HG03060 (cell line): ENCODE measurements around the gene SRPRA.
"Not testable (repeated sequence)": the region's sequence is repeated elsewhere in the genome, so short reads cannot be mapped to it uniquely, and the experiment has no call there.

ENCODE experiments used
- ATAC-seq: cut with Tn5 transposase; IDR thresholded peaks from one replicate; pipeline ENCODE4 v1.9.1; 2021; ENCODE audit warnings: low read depth, moderate number of reproducible peaks; ENCODE audit not compliant: unreplicated experiment

The SRPRA gene

GRCh38 chr11:126284829-126285228 is 16.1 kb upstream of the SRPRA start:
- ATAC-seq = peak; percentile 79

GRCh38 chr11:126282736-126283591 is 14.3 kb upstream of the SRPRA start, which contains the start of gene TIRAP:
TIRAP (plus strand) TSS chr11:126283093; CDS start chr11:126290895, 7,802 bp downstream.
- no peak for ATAC-seq

GRCh38 chr11:126282361-126282735 is 13.7 kb upstream of the SRPRA start:
- ATAC-seq = no peak

- ATAC-seq = no peak
These were observed 13.0 kb upstream of the SRPRA start for GRCh38 chr11:126281666-126282175.

- no peak for ATAC-seq
These were observed 12.6 kb upstream of the SRPRA start for GRCh38 chr11:126281245-126281644.

- no peak for ATAC-seq
These were observed 11.9 kb upstream of the SRPRA start for GRCh38 chr11:126280595-126280994.

GRCh38 chr11:126279191-126279590 is 10.5 kb upstream of the SRPRA start:
- ATAC-seq = no peak

GRCh38 chr11:126277780-126278179 is 9.1 kb upstream of the SRPRA start:
- no peak for ATAC-seq

- ATAC-seq = no peak
These were observed 8.6 kb upstream of the SRPRA start for GRCh38 chr11:126277322-126277721.

GRCh38 chr11:126268361-126268707 is 361 bp downstream of the SRPRA start:
- ATAC-seq = no peak

- ATAC-seq = no peak
These were observed 1.0 kb downstream of the SRPRA start for GRCh38 chr11:126267650-126268049.

GRCh38 chr11:126265811-126266210 is 2.9 kb downstream of the SRPRA start:
- ATAC-seq = no peak

- no peak for ATAC-seq
These were observed 5.2 kb downstream of the SRPRA start for GRCh38 chr11:126263489-126263888.

- ATAC-seq = no peak
These were observed 6.5 kb downstream of the SRPRA start for GRCh38 chr11:126262216-126262615.

- ATAC-seq = no peak
These were observed 10.9 kb downstream of the SRPRA start for GRCh38 chr11:126257764-126258163.

GRCh38 chr11:126257144-126257543 is 11.6 kb downstream of the SRPRA start:
- ATAC-seq = no peak

GRCh38 chr11:126256216-126256615 is 12.5 kb downstream of the SRPRA start:
- ATAC-seq = no peak

GRCh38 chr11:126255507-126255906 is 13.2 kb downstream of the SRPRA start:
- not testable (repeated sequence) for ATAC-seq

GRCh38 chr11:126254819-126255218 is 13.9 kb downstream of the SRPRA start:
- ATAC-seq = no peak

GRCh38 chr11:126253265-126253664 is 15.4 kb downstream of the SRPRA start:
- no peak for ATAC-seq

- ATAC-seq = no peak
These were observed 22.1 kb downstream of the SRPRA start for GRCh38 chr11:126246636-126247035.

GRCh38 chr11:126233391-126233790 is 35.3 kb downstream of the SRPRA start:
- no peak for ATAC-seq
